ENCODE data around the gene IL36A.

Gene IL36A

GRCh38 chr2:113050921-113051895 is 45.9 kb downstream of the IL36A start:
- no peak for DNase-seq (ENCODE audit: low read depth in 2 of 2)

DNA sequence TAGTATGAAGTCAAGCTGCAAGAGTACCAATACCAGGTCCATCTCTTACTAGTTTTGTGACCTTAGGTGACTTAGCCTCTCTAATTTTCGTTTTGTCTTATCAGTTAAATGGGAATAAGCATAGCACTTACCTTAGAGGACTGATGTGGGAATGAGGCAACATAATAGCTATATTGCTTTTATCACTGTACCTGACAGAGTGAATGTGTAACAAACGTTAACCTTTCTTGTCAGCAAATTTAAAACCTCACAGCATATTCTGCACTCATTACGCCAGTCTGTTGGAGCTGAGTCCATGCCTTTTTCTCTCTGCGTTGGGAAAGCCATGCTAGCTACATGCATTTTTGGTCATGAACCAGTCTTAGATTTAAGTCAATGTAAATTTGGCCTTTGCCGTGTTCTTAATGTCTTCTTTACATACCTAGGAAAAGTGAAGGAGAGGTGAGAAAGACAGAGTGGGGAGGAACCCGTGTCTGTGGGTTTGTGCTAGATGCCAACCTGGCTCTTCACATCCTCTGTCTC is 47.2 kb downstream of the IL36A start, which contains the start of gene IL36B:
IL36B (minus strand) TSS at position 472 of the 522 bp plus-strand sequence.
- no peak for DNase-seq (ENCODE audit: low read depth in 2 of 2)

GRCh38 chr2:113053666-113054065 is 48.4 kb downstream of the IL36A start:
- no peak for DNase-seq (ENCODE audit: low read depth in 2 of 2)

DNA sequence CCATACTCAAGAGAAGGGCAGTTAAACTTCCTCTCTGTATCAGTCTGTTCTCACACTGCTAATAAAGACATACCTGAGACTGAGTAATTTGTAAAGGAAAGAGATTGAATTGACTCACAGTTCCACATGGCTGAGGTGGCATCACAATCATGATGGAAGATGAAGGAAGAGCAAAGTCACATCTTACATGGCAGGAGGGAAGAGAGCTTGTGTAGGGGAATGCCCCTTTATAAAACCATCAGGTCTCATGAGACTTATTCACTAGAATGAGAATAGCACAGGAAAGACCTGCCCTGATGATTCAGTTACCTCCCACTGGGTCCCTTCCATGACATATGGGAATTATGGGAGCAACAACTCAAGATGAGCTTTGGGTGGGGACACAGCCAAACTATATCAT is 48.8 kb downstream of the IL36A start:
- DNase-seq (ENCODE audit: low read depth in 2 of 2) = no peak

DNA sequence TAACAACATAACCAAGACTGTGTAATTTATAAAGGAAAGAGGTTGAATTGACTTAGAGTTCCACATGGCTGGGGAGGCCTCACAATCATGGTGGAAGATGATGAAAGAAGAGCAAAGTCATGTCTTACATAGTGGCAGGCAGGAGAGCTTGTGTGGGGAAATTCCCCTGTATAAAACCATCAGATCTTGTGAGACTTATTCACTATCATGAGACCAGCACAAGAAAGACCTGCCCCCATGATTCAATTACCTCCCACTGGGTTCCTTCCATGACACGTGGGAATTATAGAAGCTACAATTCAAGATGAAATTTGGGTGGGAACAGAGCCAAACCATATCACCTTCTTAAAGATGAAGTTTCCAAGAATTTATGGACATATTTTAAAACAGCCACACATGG is 51.3 kb downstream of the IL36A start:
- no peak for DNase-seq (ENCODE audit: low read depth in 2 of 2)

DNA sequence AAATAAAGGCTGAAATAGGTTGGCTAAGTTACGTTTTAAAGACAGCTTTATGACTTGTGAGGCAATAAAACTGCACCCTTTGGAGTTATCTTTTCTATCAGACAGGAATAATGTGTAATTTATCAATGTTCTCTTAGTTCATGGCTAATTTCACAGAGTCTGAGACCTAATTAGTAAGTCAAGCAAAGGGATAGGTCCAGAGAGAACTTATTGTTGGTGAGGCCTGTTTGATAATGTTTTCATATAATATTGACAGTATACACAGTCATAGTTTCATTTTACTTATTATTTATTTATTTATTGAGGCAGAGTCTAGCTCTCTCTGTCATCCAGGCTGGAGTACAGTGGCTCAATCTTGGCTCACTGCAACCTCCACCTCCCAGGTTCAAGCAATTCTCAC is 51.9 kb downstream of the IL36A start:
- DNase-seq (ENCODE audit: low read depth in 2 of 2) = no peak

All from activated CD8-positive, alpha-beta memory T cell treated with anti-CD3 and anti-CD28 coated beads for 4 hours (primary cell).